Spinal cord (tissue), 10 donors: Measurements from ENCODE around the gene FAM110D. TPM values are rescaled to one million over a fixed set of nuclear protein-coding genes. Genes with fewer than 3 reads are reported as not detected.

ENCODE experiments used
- DNase-seq, 6 donors: peaks; one replicate each; pipeline versions ENCODE4 v3.0.0 to v3.0.0-alpha.2; 2013 to 2015; ENCODE audit warnings: low spot score in 6 of 6, low read depth in 4 of 6
- H3K27ac ChIP-seq: one replicate; pipeline ENCODE4 v1.5.1; 2013; ENCODE audit warnings: low read depth, low read length, control low read depth
- H3K27me3 ChIP-seq: one replicate; pipeline ENCODE4 v1.6.1; 2013; ENCODE audit warnings: low read length; ENCODE audit not compliant: control insufficient read depth, insufficient read depth
- H3K36me3 ChIP-seq: one replicate; pipeline ENCODE4 v1.6.1; 2013; ENCODE audit warnings: low read length; ENCODE audit not compliant: control insufficient read depth, insufficient read depth
- H3K4me1 ChIP-seq: one replicate; pipeline ENCODE4 v1.6.1; 2013; ENCODE audit warnings: low read length; ENCODE audit not compliant: control insufficient read depth, insufficient read depth
- H3K4me3 ChIP-seq: one replicate; pipeline ENCODE4 v1.5.1; 2013; ENCODE audit warnings: low read depth, low read length, control low read depth
- H3K9me3 ChIP-seq: one replicate; pipeline ENCODE4 v1.6.1; 2013; ENCODE audit warnings: low read length; ENCODE audit not compliant: control insufficient read depth, insufficient read depth
- WGBS: methylation state at CpG from one replicate; pipeline ENCODE4 v1.1.5; 2013; ENCODE audit warnings: missing lambda C conversion rate; ENCODE audit not compliant: insufficient coverage; 5-methylcytosine and 5-hydroxymethylcytosine counted together
- polyA plus RNA-seq, 2 donors: library from polyadenylated mRNA; unstranded; fragments of 120-200 nt; gene quantifications; one replicate each; pipeline ENCODE4 v1.2.1, GENCODE V29; 2013; ENCODE audit not compliant: insufficient read length in 2 of 2
- total RNA-seq, 2 donors: library from RNA; depleted of rRNA in 1 of 2; stranded (reverse); fragments of 120-200 nt in 1 of 2; fragments of >200 nt in 1 of 2; gene quantifications; one replicate each; pipeline versions ENCODE4 v1.2.3 to v1.2.4, GENCODE V29; 2013 to 2014
- donor health status: healthy.

FAM110D gene
- total and polyA plus RNA-seq, 4 donors, result 0.10 to 1.8 (median 1.5) TPM

- H3K27me3 ChIP-seq, result peaks cover 4% of the 10 kb centered on the region
- no peak overlapping the region for H3K27ac ChIP-seq
- no peaks in the 10 kb centered on the region for H3K9me3 ChIP-seq
- H3K36me3 ChIP-seq, result no peaks in the 10 kb centered on the region
- H3K4me3 ChIP-seq, result peak overlapping the region; percentile 35
- DNase-seq, result no peak
- 39% methylated on average over 21 of the region's 21 CpGs for WGBS
- H3K4me1 ChIP-seq, result peaks cover 43% of the 10 kb centered on the region
Measured at GRCh38 chr1:26162220-26162709, 3.4 kb downstream of the FAM110D start.

GRCh38 chr1:26163684-26164035 is 4.8 kb downstream of the FAM110D start:
- Histone ChIP-seq H3K9me3 (no peaks in the 10 kb centered on the region), H3K27ac (no peak overlapping the region), H3K36me3 (no peaks in the 10 kb centered on the region), H3K4me1 (peaks cover 43% of the 10 kb centered on the region), H3K27me3 (peaks cover 4% of the 10 kb centered on the region), H3K4me3 (no peak overlapping the region)
- WGBS, result 72% methylated on average over 4 of the region's 9 CpGs
- no peak for DNase-seq

GRCh38 chr1:26164036-26164860 is 5.4 kb downstream of the FAM110D start:
- H3K4me1 ChIP-seq, result peaks cover 43% of the 10 kb centered on the region
- 11% methylated on average over 72 of the region's 72 CpGs for WGBS
- H3K4me3 ChIP-seq, result peak overlapping the region; percentile 41
- H3K36me3 ChIP-seq, result no peaks in the 10 kb centered on the region
- no peaks in the 10 kb centered on the region for H3K9me3 ChIP-seq
- DNase-seq, result peak in 2 of 6 donors; percentile 71 to 72
- H3K27me3 ChIP-seq, result peaks cover 4% of the 10 kb centered on the region
- no peak overlapping the region for H3K27ac ChIP-seq

- DNase-seq, result no peak
- WGBS, result 70% methylated on average over 13 of the region's 19 CpGs
- H3K4me3 ChIP-seq, result no peak overlapping the region
- H3K27ac ChIP-seq, result no peak overlapping the region
- H3K4me1 ChIP-seq, result peaks cover 47% of the 10 kb centered on the region
- H3K9me3 ChIP-seq, result no peaks in the 10 kb centered on the region
- peaks cover 4% of the 10 kb centered on the region for H3K27me3 ChIP-seq
- H3K36me3 ChIP-seq, result no peaks in the 10 kb centered on the region
Measured at GRCh38 chr1:26164861-26165842, 6.3 kb downstream of the FAM110D start.

GRCh38 chr1:26166719-26167281 is 7.9 kb downstream of the FAM110D start:
- H3K9me3 ChIP-seq, result no peaks in the 10 kb centered on the region
- H3K4me3 ChIP-seq, result no peak overlapping the region
- H3K27me3 ChIP-seq, result peaks cover 2% of the 10 kb centered on the region
- peaks cover 51% of the 10 kb centered on the region for H3K4me1 ChIP-seq
- 91% methylated on average over 3 of the region's 4 CpGs for WGBS
- no peak for DNase-seq
- H3K27ac ChIP-seq, result no peak overlapping the region
- H3K36me3 ChIP-seq, result peaks cover 12% of the 10 kb centered on the region

- Histone ChIP-seq H3K9me3 (no peaks in the 10 kb centered on the region), H3K27me3 (no peaks in the 10 kb centered on the region), H3K4me3 (peak within 1 kb of the TSS; percentile 80), H3K4me1 (peaks cover 47% of the 10 kb centered on the region), H3K36me3 (peaks cover 14% of the 10 kb centered on the region), H3K27ac (peak within 1 kb of the TSS; percentile 71)
- 33% methylated on average over 4 of the region's 5 CpGs for WGBS
- DNase-seq, result peak in 2 of 6 donors; percentile 68 to 77
Measured at GRCh38 chr1:26168410-26169197, 9.7 kb downstream of the FAM110D start, which contains the start of gene C1orf232. Gene C1orf232 (minus strand): TSS chr1:26168963. CDS start chr1:26168499, 464 bp downstream.

GRCh38 chr1:26169198-26169554 is 10.3 kb downstream of the FAM110D start:
- Histone ChIP-seq H3K9me3 (no peaks in the 10 kb centered on the region), H3K4me3 (peak overlapping the region; percentile 80), H3K27me3 (no peaks in the 10 kb centered on the region), H3K4me1 (peaks cover 42% of the 10 kb centered on the region), H3K36me3 (peaks cover 14% of the 10 kb centered on the region), H3K27ac (peak overlapping the region; percentile 71)
- WGBS, result 20% methylated on average over 1 of the region's 4 CpGs
- DNase-seq, result no peak

GRCh38 chr1:26169669-26170471 is 11.0 kb downstream of the FAM110D start, which contains the start of gene ZNF593:
Gene ZNF593 (plus strand): TSS chr1:26169908. CDS start chr1:26169984, 76 bp downstream.
- under 1% methylated on average over 74 of the region's 76 CpGs for WGBS
- no peaks in the 10 kb centered on the region for H3K9me3 ChIP-seq
- peak within 1 kb of the TSS; percentile 71 for H3K27ac ChIP-seq
- no peaks in the 10 kb centered on the region for H3K27me3 ChIP-seq
- peaks cover 14% of the 10 kb centered on the region for H3K36me3 ChIP-seq
- H3K4me1 ChIP-seq, result peaks cover 37% of the 10 kb centered on the region
- peak within 1 kb of the TSS; percentile 80 for H3K4me3 ChIP-seq
- DNase-seq, result peak in 5 of 6 donors; percentile 71 to 95 (median 80)
